ENCODE measurements around the gene METAP1D.

GRCh38 chr2:172079838-172080640 is 80.3 kb downstream of the METAP1D start:
- TF ChIP-seq CTCF (IDR thresholded peaks at IDR 0.05) (no peak), POLR2AphosphoS5 (IDR thresholded peaks at IDR 0.05) (no peak)

Data from suprapubic skin (tissue), 3 donors.